ENCODE results near the gene ACTA2.

DNA sequence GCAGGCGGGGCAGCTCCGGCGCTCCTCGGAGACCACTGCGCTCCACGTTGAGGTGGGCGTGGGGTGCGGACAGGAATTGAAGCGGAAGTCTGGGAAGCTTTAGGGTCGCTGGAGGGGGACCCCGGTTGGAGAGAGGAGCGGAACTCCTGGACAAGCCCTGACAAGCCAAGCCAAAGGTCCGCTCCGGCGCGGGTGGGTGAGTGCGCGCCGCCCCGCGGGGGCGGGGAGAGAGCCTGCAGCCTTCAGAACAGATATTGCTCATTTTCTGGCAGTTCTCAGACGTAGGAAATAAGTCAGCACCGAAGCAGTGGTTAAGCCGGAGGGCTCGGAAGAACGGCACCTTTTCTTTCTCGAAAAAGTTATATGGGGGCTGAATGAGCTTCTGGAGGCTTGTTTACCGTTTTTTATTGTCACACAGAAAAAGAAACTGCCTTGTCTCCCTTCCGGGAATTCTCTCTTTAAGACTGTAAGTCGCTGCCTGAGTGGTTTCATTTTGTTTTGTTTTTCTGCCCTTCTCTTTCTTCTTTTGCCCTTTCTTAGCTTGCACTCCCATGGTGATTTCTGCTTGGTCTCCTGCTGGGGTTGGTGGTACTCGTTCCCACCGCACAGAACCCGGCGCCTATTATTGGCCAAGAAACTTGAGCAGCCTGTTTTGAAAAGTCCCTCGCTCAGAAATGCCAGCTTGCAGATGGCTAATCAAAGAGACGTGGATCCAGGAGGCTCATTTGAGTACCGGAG lies 38.8 kb upstream of the ACTA2 start:
- TF ChIP-seq EP300 (IDR thresholded peaks at IDR 0.05) (no peak), CTCF (IDR thresholded peaks at IDR 0.05) (peak in 3 of 4 experiments; percentile 12 to 44 (median 20)), POLR2A (IDR thresholded peaks at IDR 0.05) (peak; percentile 34 to 55)
